GM18508 (cell line): ENCODE results near the gene TSEN2.
"Not testable (repeated sequence)": the region's sequence is repeated elsewhere in the genome, so short reads cannot be mapped to it uniquely, and the experiment has no call there.

ENCODE experiments used
- ATAC-seq: cut with Tn5 transposase; IDR thresholded peaks from one replicate; pipeline ENCODE4 v1.9.1; 2021; ENCODE audit warnings: moderate number of reproducible peaks; ENCODE audit not compliant: insufficient read depth, unreplicated experiment

Gene TSEN2

DNA sequence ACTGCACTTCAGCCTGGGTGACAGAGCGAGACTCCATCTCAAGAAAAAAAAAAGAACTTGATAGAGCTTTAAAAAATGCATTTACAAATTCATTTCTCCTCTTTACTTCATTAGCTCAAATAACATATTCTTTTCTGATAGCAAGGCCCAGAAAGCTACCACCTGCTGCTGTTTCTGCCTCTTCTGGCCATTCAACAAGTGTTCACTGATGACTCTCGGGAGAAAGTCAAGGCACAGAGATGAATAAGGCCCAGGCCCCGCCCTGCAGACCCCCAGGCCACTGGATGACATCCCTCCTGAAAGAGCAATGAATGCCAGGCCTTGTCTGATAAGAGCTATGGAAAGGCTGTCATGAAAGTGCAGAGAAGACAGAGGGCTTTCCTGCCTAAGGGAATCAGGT lies 13.6 kb upstream of the TSEN2 start:
- no peak for ATAC-seq

DNA sequence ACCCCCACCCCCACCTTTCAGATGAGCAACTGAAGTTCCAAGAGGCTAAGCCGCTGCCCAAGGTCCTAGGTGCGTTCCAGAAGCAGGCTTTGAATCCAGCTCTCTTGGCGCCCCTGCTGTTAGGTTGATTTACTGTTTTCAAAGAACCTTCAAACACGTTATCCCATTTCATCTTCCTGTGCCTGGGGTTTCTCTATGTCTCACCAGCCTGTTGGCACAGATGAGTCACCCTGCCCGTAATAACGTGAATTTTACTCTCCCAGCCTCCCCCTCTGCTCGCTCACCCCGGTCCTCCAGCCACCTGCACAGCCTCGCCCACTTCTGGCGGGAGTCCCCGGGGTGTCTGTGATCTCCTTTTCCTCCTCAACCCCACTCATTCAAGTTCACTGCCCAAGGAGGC lies 13.0 kb upstream of the TSEN2 start:
- ATAC-seq: no peak

DNA sequence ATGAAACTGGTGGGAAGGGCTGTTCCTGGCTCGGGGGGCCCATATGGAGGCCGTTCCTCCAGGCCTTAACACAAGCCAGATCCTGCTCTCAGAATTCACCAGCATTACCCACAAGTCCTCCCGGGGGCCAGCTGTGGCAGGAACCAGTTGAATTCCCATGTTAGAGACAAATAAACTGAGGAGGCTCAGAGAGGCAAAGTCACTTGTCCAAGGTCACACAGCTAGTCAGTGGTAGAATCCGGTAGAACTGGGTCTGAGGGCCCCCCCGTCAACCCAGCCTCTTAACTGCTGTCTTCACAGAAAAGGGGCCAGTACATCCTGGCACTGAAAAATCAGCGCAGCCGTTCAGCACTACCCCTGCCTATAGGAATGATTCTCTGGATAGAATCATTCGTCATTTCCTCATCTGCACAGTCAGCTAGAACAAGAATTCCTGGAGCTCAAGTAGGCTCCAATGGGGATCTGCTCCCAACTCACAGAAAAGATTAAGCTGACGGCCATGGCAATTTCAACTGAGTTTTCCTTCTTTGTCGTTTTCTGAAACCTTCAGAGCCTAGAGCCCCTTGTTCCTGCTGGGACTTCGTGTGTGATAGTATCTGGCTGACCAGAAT lies 12.2 kb upstream of the TSEN2 start:
- no peak for ATAC-seq

- ATAC-seq: no peak
These were observed 11.5 kb upstream of the TSEN2 start for GRCh38 chr3:12472796-12473195.

- no peak for ATAC-seq
These were observed 10.8 kb upstream of the TSEN2 start for GRCh38 chr3:12473511-12473910.

GRCh38 chr3:12476238-12476897 lies 7.9 kb upstream of the TSEN2 start:
- ATAC-seq: no peak

DNA sequence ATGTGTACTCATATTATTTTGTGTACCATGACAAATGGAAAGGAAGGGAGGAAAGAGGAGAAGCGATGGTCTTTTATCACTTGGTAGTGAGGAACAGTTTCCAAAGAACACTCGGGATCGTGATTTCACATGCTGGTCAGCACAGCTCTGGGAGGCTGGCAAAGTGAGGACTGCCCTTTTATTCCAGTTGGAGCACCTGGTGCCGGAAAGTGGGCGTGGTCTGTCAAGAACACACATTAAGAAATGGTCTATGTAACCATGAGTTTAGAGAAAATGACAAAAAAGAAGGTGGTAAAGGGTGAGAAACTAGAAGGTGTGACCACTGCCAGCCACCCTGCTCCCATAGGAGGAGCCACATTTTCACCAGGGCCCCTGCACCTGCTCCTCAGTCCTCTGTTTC lies 7.0 kb upstream of the TSEN2 start:
- ATAC-seq: no peak

GRCh38 chr3:12478326-12478725 lies 6.0 kb upstream of the TSEN2 start:
- ATAC-seq: no peak

- not testable (repeated sequence) for ATAC-seq
These were observed 5.1 kb upstream of the TSEN2 start for GRCh38 chr3:12479198-12479597.

GRCh38 chr3:12479919-12480427 lies 4.3 kb upstream of the TSEN2 start:
- ATAC-seq: no peak

GRCh38 chr3:12483410-12483809 lies 870 bp upstream of the TSEN2 start:
- no peak for ATAC-seq

DNA sequence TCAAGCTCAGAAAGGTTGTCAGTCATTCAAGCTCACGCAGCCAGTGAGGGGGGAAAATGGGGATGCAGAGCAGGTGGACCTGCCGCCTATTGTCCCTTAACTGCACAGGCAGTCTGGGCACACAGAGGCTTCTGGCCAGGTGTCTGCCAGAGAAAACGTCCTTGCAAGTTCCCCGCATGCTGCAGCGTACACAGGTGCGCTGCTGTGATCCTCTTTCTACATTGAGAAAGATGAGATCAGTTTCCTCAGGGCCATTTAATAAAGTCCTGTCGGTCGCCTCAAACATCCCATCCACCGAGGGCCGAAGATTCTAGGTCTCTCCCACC lies 445 bp upstream of the TSEN2 start:
- no peak for ATAC-seq

DNA sequence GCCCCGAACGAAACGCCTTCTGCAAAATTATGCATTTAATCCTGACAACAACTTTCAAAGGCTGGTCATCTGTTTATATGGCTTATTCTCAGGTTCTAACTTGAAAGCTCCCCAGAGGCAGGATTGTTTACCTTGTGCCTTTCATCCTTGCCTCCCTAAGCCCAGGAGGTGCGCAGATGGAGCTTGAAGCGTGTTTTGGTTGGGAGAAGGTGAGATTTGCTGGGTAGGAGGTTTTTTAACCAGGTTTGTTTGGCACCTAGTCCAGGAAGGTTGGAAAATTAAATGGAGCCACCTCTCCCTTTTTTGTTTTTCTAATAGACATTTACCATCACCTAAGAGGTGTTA lies 675 bp downstream of the TSEN2 start:
- no peak for ATAC-seq

GRCh38 chr3:12486001-12486400 lies 1.7 kb downstream of the TSEN2 start:
- ATAC-seq: no peak

DNA sequence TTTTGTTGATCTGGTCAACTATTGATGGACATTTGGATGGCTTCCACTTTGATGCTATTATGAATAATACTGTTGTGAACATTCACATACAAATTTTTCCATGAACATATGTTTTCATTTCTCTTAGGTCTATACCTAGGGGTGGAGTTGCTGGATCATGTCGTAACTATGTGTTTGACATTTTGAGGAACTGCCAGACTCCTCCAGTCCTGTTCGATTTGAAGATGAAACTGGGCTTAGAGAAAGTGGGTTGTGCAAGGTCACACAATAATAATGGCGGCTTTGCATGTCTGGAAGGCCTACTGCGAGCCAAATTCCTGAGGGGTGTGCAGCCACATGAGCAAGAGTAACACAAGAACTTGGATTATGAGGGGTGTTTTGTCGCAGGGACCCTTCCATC lies 2.6 kb downstream of the TSEN2 start:
- no peak for ATAC-seq

GRCh38 chr3:12487336-12487735 lies 3.1 kb downstream of the TSEN2 start:
- ATAC-seq: no peak

GRCh38 chr3:12487786-12488185 lies 3.5 kb downstream of the TSEN2 start:
- ATAC-seq: no peak

- ATAC-seq: no peak
These were observed 5.1 kb downstream of the TSEN2 start for GRCh38 chr3:12489368-12489767.

DNA sequence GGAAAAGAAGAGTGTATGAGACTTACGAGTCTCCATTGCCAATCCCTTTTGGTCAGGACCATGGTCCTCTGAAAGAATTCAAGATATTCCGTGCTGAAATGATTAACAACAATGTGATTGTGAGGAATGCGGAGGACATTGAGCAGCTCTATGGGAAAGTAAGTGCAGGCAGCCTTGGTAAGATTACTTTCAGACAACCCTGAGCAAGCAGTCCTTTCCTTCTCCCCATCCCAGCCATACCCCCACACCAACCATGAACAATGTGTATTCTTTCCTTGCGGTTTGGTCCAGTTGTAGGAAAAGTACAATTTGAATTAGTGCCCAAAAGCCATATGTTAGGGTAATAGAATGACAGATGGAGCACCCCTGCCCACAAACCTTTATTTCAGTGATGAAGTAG lies 5.6 kb downstream of the TSEN2 start:
- ATAC-seq: no peak

DNA sequence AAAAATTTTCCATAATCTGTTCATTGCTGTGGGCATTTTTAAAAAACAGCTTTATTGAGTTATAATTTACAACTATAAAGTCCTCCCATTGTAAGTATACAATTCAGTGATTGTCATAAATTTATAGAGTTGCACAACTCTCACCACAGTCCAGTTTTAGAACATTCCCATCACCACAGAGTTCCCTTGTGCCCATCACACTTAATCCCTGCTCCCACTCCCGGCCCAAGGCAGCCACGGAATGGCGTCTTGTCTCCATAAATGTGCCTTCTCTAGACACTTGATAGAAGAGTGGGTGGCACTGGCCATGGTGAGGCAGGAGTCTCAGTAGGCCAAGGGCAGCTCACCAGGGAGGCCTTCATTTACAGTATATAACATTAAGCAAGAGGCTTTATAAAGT lies 6.3 kb downstream of the TSEN2 start:
- ATAC-seq: no peak

- ATAC-seq: no peak
These were observed 11.6 kb downstream of the TSEN2 start for GRCh38 chr3:12495749-12496452.

GRCh38 chr3:12496453-12496761 lies 12.1 kb downstream of the TSEN2 start:
- no peak for ATAC-seq
